ENCODE measurements around the gene KIR2DL4. TPM values are rescaled to one million over a fixed set of nuclear protein-coding genes. Genes with fewer than 3 reads are reported as not detected.
"Not testable (repeated sequence)": the region's sequence is repeated elsewhere in the genome, so short reads cannot be mapped to it uniquely, and the experiment has no call there.

The KIR2DL4 gene
- total RNA-seq, 1 experiment from 2014 or later, result not detected

DNA sequence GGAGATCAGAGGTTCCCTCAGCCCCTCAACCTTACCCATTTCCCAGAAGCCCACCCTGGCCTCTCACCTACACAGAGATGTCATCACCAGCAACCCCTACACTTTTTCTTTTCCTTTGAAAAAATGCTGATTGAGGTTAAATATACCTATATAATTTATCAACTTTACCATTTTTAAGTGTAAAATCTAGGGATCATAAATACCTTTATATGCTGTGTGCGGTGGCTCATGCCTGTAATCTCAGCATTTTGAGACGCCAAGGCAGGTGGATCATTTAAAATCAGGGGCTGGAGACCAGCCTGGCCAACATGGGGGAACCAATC, 3.1 kb downstream of the KIR2DL4 start:
- H3K9ac ChIP-seq (ENCODE audit: low read length), result no peak overlapping the region
- no peaks in the 10 kb centered on the region for H4K20me1 ChIP-seq (ENCODE audit: insufficient read depth)
- no peak overlapping the region for H3K27ac ChIP-seq (ENCODE audit: low read depth, low read length)
- DNase-seq (ENCODE audit: low read depth, low spot score), result no peak
- H3K4me3 ChIP-seq (replicated peaks in 1 of 2; ENCODE audit: low read depth in 1 of 2, low read length in 2 of 2), result no peak overlapping the region
- RAD21 ChIA-PET (ENCODE audit: low non-redundant PET in 1 of 2, low total read pairs in 2 of 2, uncharacterized antibody in 2 of 2, unreplicated experiment in 2 of 2), result no interaction called here
- H3K36me3 ChIP-seq (ENCODE audit: control insufficient read depth in 1 of 2, insufficient read depth in 2 of 2, low read length in 2 of 2), result no peaks in the 10 kb centered on the region
- intact Hi-C loops (cut with micrococcal nuclease), result no loop called here
- no peak for ATAC-seq
- CTCF ChIA-PET, result no interaction called here
- H3K79me2 ChIP-seq (ENCODE audit: insufficient read depth, low read length), result no peaks in the 10 kb centered on the region
- H3K9me3 ChIP-seq (ENCODE audit: control insufficient read depth in 1 of 2, insufficient read depth in 1 of 2, low read depth in 1 of 2, low read length in 2 of 2), result peaks cover 0 to 3% of the 10 kb centered on the region in 2 experiments; a peak in 1 of 4 replicates
- H3K9me2 ChIP-seq (ENCODE audit: insufficient read depth), result no peaks in the 10 kb centered on the region
- POLR2A ChIA-PET, result no interaction called here
- H3K4me1 ChIP-seq (ENCODE audit: control insufficient read depth in 1 of 2, insufficient read depth in 2 of 2, low read length in 2 of 2), result no peaks in the 10 kb centered on the region
- H3K27me3 ChIP-seq (ENCODE audit: insufficient read depth, low read length), result peaks cover 12% of the 10 kb centered on the region; the same call in 1 of the 2 replicates
- no TSS peak for BruUV-seq (replicated peaks)
- no peak for TF ChIP-seq TCF7L2 (IDR thresholded peaks at IDR 0.05; ENCODE audit: borderline replicate concordance, extremely low read depth, insufficient read depth, insufficient read length)
- TF ChIP-seq SIN3A (IDR thresholded peaks at IDR 0.05; ENCODE audit: low read depth), result no peak
- TF ChIP-seq REST (IDR thresholded peaks at IDR 0.05; ENCODE audit: low read depth), result no peak
- TF ChIP-seq SP1 (IDR thresholded peaks at IDR 0.05; ENCODE audit: low read depth), result no peak
- no peak for TF ChIP-seq EGR1 (IDR thresholded peaks at IDR 0.05; ENCODE audit: low read depth)
- no peak for TF ChIP-seq SRF (IDR thresholded peaks at IDR 0.05; ENCODE audit: low read depth)
- no peak for TF ChIP-seq RAD21 (IDR thresholded peaks at IDR 0.05; ENCODE audit: low read depth)
- TF ChIP-seq ZNF274 (IDR thresholded peaks at IDR 0.05; ENCODE audit: low read depth, low read length), result no peak
- no peak for TF ChIP-seq FOSL1 (IDR thresholded peaks at IDR 0.05; ENCODE audit: low read depth)
- TF ChIP-seq EZH2 (IDR thresholded peaks at IDR 0.05), result no peak
- no peak for TF ChIP-seq EZH2phosphoT487 (IDR thresholded peaks at IDR 0.05; ENCODE audit: borderline replicate concordance)
- H2AFZ ChIP-seq (ENCODE audit: low read depth, low read length, poor library complexity, severe bottlenecking), result no peak overlapping the region
- no peak overlapping the region for H3K4me2 ChIP-seq (ENCODE audit: low read length)

- H3K4me3 ChIP-seq (replicated peaks in 1 of 2; ENCODE audit: low read depth in 1 of 2, low read length in 2 of 2); H3K4me2 ChIP-seq (ENCODE audit: low read length); H3K9me3 ChIP-seq (ENCODE audit: control insufficient read depth in 1 of 2, insufficient read depth in 1 of 2, low read depth in 1 of 2, low read length in 2 of 2); BruUV-seq (replicated peaks); H3K4me1 ChIP-seq (ENCODE audit: control insufficient read depth in 1 of 2, insufficient read depth in 2 of 2, low read length in 2 of 2); ATAC-seq; H3K27ac ChIP-seq (ENCODE audit: low read depth, low read length); H4K20me1 ChIP-seq (ENCODE audit: insufficient read depth); H3K79me2 ChIP-seq (ENCODE audit: insufficient read depth, low read length); H2AFZ ChIP-seq (ENCODE audit: low read depth, low read length, poor library complexity, severe bottlenecking); DNase-seq (ENCODE audit: low read depth, low spot score); H3K36me3 ChIP-seq (ENCODE audit: control insufficient read depth in 1 of 2, insufficient read depth in 2 of 2, low read length in 2 of 2); POLR2A ChIA-PET; H3K27me3 ChIP-seq (ENCODE audit: insufficient read depth, low read length); CTCF ChIA-PET; H3K9me2 ChIP-seq (ENCODE audit: insufficient read depth); H3K9ac ChIP-seq (ENCODE audit: low read length); RAD21 ChIA-PET (ENCODE audit: low non-redundant PET in 1 of 2, low total read pairs in 2 of 2, uncharacterized antibody in 2 of 2, unreplicated experiment in 2 of 2); intact Hi-C loops (cut with micrococcal nuclease): not testable (repeated sequence)
Observed at GRCh38 chr19:54814571-54814970, 11.2 kb downstream of the KIR2DL4 start.

GRCh38 chr19:54816251-54816650, 12.8 kb downstream of the KIR2DL4 start, which contains the start of gene KIR3DL1:
Gene KIR3DL1, plus strand, starts transcription at chr19:54816468.
- H3K36me3 ChIP-seq (ENCODE audit: control insufficient read depth in 1 of 2, insufficient read depth in 2 of 2, low read length in 2 of 2); RAD21 ChIA-PET (ENCODE audit: low non-redundant PET in 1 of 2, low total read pairs in 2 of 2, uncharacterized antibody in 2 of 2, unreplicated experiment in 2 of 2); BruUV-seq (replicated peaks); H3K27me3 ChIP-seq (ENCODE audit: insufficient read depth, low read length); H3K27ac ChIP-seq (ENCODE audit: low read depth, low read length); intact Hi-C loops (cut with micrococcal nuclease); H4K20me1 ChIP-seq (ENCODE audit: insufficient read depth); H2AFZ ChIP-seq (ENCODE audit: low read depth, low read length, poor library complexity, severe bottlenecking); H3K4me3 ChIP-seq (replicated peaks in 1 of 2; ENCODE audit: low read depth in 1 of 2, low read length in 2 of 2); H3K4me1 ChIP-seq (ENCODE audit: control insufficient read depth in 1 of 2, insufficient read depth in 2 of 2, low read length in 2 of 2); POLR2A ChIA-PET; H3K4me2 ChIP-seq (ENCODE audit: low read length); DNase-seq (ENCODE audit: low read depth, low spot score); H3K9ac ChIP-seq (ENCODE audit: low read length); ATAC-seq; H3K9me2 ChIP-seq (ENCODE audit: insufficient read depth); H3K9me3 ChIP-seq (ENCODE audit: control insufficient read depth in 1 of 2, insufficient read depth in 1 of 2, low read depth in 1 of 2, low read length in 2 of 2); CTCF ChIA-PET; H3K79me2 ChIP-seq (ENCODE audit: insufficient read depth, low read length): not testable (repeated sequence)
